ENCODE measurements around the gene CRELD2. TPM values are rescaled to one million over a fixed set of nuclear protein-coding genes. Genes with fewer than 3 reads are reported as not detected.
A peak's percentile ranks its signal among the peaks of the same experiment; 100 is the strongest.

Gene CRELD2
- total and polyA plus RNA-seq, 2 of the 8 experiments (the other 6 are each of a cell fraction or from before 2014, with no cell fraction given) = 24.5 to 36.6 TPM

- POLR2A ChIA-PET (ENCODE audit: partially characterized antibody) = no interaction called here
- Histone ChIP-seq H3K79me2 (ENCODE audit: control insufficient read depth in 1 of 2, insufficient read depth in 2 of 2, low read length in 2 of 2) (no peaks in the 10 kb centered on the region), H3K36me3 (ENCODE audit: control insufficient read depth in 2 of 4, insufficient read depth in 4 of 4, low read length in 3 of 4) (peaks cover 0 to 6% (median 1%) of the 10 kb centered on the region in 4 experiments; a peak in 4 of 8 replicates), H3K27me3 (replicated peaks in 1 of 4; ENCODE audit: control insufficient read depth in 3 of 4, extremely low read depth in 1 of 4, insufficient read depth in 3 of 4, low read length in 3 of 4) (no peaks in the 10 kb centered on the region), H2BK120ac (replicated peaks; ENCODE audit: low read depth, low read length) (no peak overlapping the region), H2AFZ (ENCODE audit: low read length) (no peak overlapping the region), H3K27ac (ENCODE audit: low read depth, low read length) (no peak overlapping the region), H4K8ac (ENCODE audit: extremely low read depth, insufficient read depth, low read length) (no peak overlapping the region), H3K18ac (ENCODE audit: extremely low read depth, low read length) (no peak overlapping the region), H4K5ac (ENCODE audit: insufficient read length, low read depth, low read length) (no peak overlapping the region), H3K4me3 (ENCODE audit: extremely low read depth in 1 of 4, insufficient read depth in 2 of 4, low read depth in 3 of 4, low read length in 4 of 4) (no peak overlapping the region), H3K9me3 (ENCODE audit: insufficient read depth in 2 of 2, low read depth in 1 of 2, low read length in 1 of 2) (no peaks in the 10 kb centered on the region), H2BK12ac (ENCODE audit: low read depth, low read length) (no peak overlapping the region), H3K4me1 (replicated peaks in 1 of 4; ENCODE audit: control insufficient read depth in 3 of 4, insufficient read depth in 4 of 4, low read length in 3 of 4) (no peaks in the 10 kb centered on the region; a peak in 1 of 7 replicates), H3K56ac (replicated peaks; ENCODE audit: insufficient read length, low read depth, low read length) (peak overlapping the region; percentile 1), H2AK5ac (ENCODE audit: low read depth, low read length) (no peak overlapping the region), H2BK20ac (ENCODE audit: low read length) (no peak overlapping the region), H3K4ac (replicated peaks; ENCODE audit: insufficient read length, low read depth, low read length) (no peak overlapping the region), H3K14ac (ENCODE audit: insufficient read length) (no peak overlapping the region), H4K91ac (replicated peaks; ENCODE audit: insufficient read length, low read length) (no peak overlapping the region), H3K4me2 (ENCODE audit: insufficient read depth in 1 of 2, low read depth in 2 of 2, low read length in 2 of 2) (no peak overlapping the region), H2BK15ac (ENCODE audit: low read length) (no peak overlapping the region), H3K79me1 (ENCODE audit: low read depth, low read length) (peaks cover 2% of the 10 kb centered on the region; the same call in 1 of the 2 replicates), H4K20me1 (replicated peaks in 1 of 2; ENCODE audit: control insufficient read depth in 1 of 2, insufficient read depth in 2 of 2, low read length in 2 of 2) (peaks cover 2 to 17% of the 10 kb centered on the region in 2 experiments), H3K23ac (ENCODE audit: insufficient read length) (no peak overlapping the region), H3K23me2 (ENCODE audit: low read depth, low read length) (no peaks in the 10 kb centered on the region), H2BK5ac (ENCODE audit: low read depth, low read length) (no peak overlapping the region), H3K9ac (replicated peaks in 1 of 4; ENCODE audit: extremely low read depth in 1 of 4, low read depth in 3 of 4, low read length in 3 of 4) (no peak overlapping the region)
- WGBS, 2 experiments (ENCODE audit: extremely low coverage in 1 of 2, insufficient coverage in 1 of 2, insufficient read length in 1 of 2, insufficient replicate concordance in 2 of 2, low coverage in 1 of 2, low lambda C conversion rate in 2 of 2, missing lambda C conversion rate in 1 of 2) = 89% methylated on average over 27 of the region's 27 CpGs; no CpG with 5 or more reads in 1 of the 2 experiments
- CTCF ChIA-PET (ENCODE audit: partially characterized antibody) = interaction anchor here (0.9 kb wide), 1 partner anchor 11 kb away, joined by 3 read pairs; no protein-coding TSS in a partner anchor
- FAIRE-seq (no peak), DNase-seq (ENCODE audit: low read depth in 1 of 2, low spot score in 2 of 2) (no peak)
- no peak for TF ChIP-seq CBX5 (IDR thresholded peaks at IDR 0.05; ENCODE audit: low read depth, low read length)
Measured at GRCh38 chr22:49910229-49911155, 7.9 kb upstream of the CRELD2 start.
